HG02970 (cell line): ENCODE results near the gene SPRR4.

ENCODE experiments used
- ATAC-seq: cut with Tn5 transposase; IDR thresholded peaks from one replicate; pipeline ENCODE4 v1.9.1; 2021; ENCODE audit warnings: mild to moderate bottlenecking, moderate library complexity, moderate number of reproducible peaks; ENCODE audit not compliant: unreplicated experiment, low FRiP score

The SPRR4 gene

GRCh38 chr1:152970495-152970894 lies at the start of gene SPRR4:
Gene SPRR4 (plus strand): TSS chr1:152970648. CDS start chr1:152971891, 1,243 bp downstream.
- ATAC-seq: no peak

DNA sequence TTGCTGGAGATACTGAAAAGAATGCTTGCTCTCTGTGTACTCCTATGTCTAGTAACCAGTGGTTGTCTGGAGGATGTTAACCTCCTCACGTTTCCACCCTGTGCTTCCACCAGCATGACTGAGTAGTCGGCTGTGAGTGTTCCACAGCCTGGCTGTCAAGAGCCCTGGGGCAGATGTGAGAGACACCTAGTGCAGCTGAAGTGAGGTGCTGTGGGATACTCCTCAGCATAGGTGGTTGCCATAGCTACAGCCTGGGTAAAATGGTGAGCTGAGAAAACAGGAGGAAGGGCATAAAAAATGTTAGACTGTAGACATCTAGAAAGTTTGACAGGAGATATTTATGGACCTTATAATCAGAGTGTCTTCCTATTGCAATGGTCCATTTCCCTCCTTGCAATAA lies 46.3 kb upstream of the SPRR4 start:
- ATAC-seq: no peak

GRCh38 chr1:152926091-152926490 lies 44.4 kb upstream of the SPRR4 start:
- ATAC-seq: no peak

DNA sequence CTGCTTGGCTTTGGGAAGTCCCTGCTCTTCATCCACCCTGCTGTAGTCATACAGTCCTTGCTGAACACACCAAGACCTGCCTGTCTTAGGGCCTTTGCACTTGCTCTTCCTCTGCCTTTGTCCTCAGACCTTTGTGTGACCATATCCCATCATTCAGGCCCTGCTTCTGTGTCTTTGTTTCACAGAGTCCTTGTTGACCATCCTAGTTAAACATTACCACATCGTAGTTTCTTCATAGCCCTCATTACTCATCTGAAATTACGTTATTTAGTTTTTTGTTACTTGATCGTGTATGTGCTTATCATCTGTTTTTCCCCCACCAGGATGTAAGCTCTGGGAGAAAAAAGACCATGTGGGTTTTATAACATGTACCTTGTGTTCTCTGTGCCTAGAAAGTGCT lies 41.8 kb upstream of the SPRR4 start:
- ATAC-seq: no peak

DNA sequence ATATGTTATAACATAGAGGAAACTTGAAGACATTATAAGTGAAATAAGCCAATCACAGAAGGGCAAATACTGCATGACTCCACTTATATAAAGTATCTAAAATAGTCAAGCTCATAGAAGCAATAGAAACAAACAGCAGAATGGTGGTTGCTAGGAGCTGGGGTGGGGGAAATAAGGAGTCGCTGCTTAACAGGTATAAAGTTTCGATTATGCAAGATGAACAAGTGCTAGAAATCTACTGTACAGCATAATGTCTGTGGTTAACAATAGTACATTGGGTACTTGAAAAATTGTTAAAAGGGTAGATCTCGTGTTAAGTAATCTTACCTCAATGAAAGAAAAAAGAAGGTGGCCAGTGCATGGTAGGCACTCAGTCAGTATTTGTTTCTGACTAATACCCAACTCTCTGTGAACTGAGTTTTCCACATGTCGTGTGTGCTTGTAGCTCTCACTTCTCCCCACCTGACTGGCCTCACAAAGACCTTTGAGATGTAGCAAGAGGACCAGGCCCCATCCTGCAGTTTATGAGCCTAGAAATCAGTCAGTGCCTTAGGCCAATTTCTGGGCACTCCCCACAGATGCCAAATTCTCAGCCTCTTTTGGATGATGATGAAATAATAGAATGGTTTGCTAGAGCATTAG lies 38.2 kb upstream of the SPRR4 start:
- no peak for ATAC-seq

- ATAC-seq: no peak
Measured at GRCh38 chr1:152933196-152933595, 37.3 kb upstream of the SPRR4 start.

DNA sequence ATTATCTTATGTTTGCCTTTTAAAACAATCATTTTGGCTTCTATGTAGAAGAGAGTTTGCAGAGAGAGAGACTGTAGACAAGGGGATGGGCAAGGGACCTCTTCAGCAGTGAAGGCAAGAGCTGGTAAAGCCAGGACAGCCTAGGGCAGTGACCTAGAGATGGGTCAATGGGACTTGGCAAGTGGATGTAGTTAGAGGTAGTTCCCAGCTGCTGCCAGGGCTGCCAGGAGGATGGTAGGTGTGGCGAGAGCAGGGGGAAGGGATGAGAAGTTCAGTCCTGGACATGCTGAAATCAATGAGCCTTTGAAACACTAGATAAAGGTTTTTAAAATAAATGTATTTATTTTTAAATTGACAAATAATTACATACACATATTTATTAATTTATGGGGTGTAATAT lies 29.8 kb upstream of the SPRR4 start:
- no peak for ATAC-seq

- no peak for ATAC-seq
Measured at GRCh38 chr1:152941037-152941711, 29.3 kb upstream of the SPRR4 start.

- no peak for ATAC-seq
Measured at GRCh38 chr1:152942161-152942560, 28.3 kb upstream of the SPRR4 start.

DNA sequence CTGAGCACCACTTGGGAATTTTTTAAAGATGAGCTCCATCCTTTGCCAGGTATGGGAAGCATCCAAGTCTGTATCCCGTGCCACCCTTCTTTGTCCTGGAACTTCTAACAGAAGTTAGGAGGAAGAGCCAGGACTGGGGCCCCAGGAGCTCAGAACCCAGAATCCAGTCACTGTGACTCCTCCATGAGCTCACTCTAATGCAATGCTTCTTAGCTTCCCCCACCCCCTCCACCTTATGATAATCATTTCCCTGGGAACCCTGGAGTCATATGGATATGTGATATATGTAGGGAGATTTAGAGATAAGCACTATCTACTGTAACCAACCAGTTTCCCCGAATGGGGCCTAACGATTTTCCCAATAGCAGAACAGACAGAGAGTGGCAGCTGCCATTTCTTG lies 24.2 kb upstream of the SPRR4 start:
- ATAC-seq: no peak

- no peak for ATAC-seq
Measured at GRCh38 chr1:152946651-152947256, 23.7 kb upstream of the SPRR4 start, which contains the start of gene SPRR5. Gene SPRR5 (plus strand): TSS chr1:152947206. CDS start chr1:152948555, 1,349 bp downstream.

DNA sequence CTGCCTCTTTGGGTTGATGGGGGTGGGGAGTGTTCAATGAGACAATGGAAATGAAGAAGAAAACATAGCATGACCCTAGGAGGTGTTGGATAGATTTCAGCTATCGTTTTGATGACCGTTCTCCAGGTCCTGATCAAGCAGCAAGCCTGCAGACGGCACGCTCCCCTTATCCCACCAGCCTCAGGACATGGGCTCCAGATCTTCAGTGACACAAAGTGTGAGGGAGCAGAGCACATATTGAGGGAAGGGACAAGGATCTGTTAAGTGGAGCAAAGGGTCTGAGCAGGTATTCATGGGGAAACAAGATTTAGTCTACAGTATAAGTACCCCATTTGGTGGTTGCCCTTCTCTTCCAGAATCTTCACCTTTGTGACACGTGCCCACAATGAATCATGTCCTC lies 18.7 kb upstream of the SPRR4 start:
- no peak for ATAC-seq

DNA sequence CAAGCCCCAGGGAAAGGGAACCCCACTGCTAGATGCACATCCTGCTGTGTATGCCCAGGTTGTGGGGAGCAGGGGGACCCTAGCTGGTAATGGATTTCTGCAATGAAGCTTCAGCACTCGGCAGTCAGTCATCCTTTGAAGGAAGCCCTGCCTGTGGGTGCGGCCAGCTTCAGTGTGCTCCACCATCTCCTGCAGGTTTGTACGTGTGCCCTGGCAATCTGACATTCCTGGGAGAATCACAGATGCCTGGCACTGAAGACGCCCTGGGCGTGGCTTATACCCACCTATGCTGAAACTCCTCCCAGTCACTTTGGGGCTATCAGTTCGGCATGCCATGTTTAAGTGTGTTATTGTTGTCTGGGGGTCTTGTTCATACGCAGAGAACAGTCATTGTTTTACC lies 16.7 kb upstream of the SPRR4 start:
- no peak for ATAC-seq

DNA sequence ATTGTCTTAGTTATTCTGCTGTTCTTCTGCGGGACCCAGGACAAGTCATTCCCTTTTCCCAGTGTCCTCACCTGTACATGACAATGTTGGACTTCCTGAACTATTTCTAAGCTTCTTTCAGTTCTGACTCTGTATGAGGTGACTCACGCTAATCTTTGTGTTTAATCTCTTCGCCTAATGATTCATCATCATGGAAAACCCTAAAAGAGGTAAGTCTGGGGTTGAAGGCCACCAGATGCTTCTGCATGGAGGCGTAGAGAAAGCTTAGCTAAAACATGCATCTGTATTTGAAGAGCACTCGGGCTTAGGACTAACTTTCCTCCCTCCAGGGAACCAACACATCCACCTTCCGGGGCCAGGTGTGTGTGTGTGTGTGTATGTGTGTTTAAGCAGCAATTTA lies 16.0 kb upstream of the SPRR4 start:
- ATAC-seq: no peak

DNA sequence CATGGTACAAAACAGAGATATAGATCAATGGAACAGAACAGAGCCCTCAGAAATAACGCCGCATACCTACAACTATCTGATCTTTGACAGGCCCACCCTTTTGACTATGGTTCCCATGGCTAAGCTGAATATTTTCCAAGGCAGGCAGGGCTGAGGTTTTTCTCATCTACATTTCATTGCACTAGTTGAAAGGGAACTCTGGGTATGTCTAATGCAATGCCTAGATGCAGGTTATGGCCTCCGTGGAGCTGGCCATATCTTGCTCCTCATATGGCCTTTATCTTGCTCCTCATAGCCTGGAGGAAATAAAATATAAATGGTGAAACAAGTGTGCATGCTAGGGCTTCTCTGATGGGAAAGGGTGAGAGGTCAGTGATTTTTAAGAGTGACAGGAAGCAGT lies 12.9 kb upstream of the SPRR4 start:
- ATAC-seq: no peak

- no peak for ATAC-seq
Measured at GRCh38 chr1:152959273-152959672, 11.2 kb upstream of the SPRR4 start.

GRCh38 chr1:152959801-152960451 lies 10.5 kb upstream of the SPRR4 start:
- no peak for ATAC-seq

DNA sequence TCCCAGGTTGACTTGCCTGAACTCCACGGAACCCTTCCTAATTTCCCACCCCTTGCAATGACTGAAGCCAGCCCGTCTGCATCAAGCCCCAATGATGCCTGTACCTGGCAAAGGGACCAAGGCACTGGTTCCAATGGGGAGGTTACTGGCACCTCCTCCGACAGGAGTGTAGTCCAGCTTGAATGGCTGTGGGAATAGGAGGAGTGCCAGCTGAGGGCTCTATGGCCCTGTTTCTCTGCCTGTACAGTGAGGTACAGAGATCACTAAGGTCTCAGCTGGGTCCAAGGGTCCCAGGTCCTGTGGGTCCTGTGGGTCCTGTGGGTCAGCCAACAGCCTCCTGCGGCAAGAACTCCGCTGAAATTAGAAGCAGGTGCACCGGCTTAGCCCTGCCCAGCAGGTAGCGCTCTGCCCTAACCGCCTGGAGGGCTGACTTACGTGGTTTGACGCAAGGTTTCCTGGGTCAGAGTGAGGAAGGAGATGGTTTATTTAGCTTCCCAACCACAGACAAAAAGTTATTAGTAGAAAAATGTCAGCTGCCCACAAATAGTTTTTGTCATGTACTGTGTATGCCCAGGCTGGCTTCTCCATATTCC lies 9.9 kb upstream of the SPRR4 start:
- no peak for ATAC-seq

DNA sequence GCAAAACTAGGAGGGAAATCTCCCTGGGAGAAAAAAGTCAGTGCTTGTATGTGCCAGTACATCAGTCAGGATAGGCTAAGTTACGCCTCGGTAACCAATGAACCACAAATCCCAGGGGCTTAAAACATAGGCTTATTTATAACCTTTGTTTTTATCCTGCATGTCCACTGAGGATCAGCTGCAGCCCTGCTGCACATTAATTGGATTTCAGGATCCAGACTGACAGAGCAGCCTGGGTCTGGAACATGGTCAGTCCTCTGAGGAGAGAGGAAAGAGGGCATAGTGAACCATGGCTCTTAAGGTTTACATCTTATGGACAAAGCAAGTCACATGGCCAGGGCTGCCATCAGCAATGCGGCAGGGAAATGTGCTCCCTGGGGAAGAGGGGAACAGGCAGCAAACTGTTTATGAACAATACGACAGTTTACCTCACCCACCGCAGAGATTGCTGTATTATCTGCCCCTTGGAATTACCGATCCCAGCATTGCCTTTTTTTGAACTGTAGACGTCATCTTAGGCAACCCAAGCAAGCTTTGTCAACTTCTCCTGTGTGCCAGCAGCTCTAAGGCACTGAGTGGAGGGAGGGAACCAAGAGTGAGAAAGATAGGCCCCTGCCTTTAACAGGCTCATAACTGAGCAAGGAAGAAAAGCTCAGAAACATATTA lies 9.1 kb upstream of the SPRR4 start:
- ATAC-seq: no peak

GRCh38 chr1:152962876-152963415 lies 7.5 kb upstream of the SPRR4 start:
- ATAC-seq: no peak
